RWPE1 (cell line): ENCODE results near the gene PCDHA4.
A peak's percentile ranks its signal among the peaks of the same experiment; 100 is the strongest.
"Not testable (repeated sequence)": the region's sequence is repeated elsewhere in the genome, so short reads cannot be mapped to it uniquely, and the experiment has no call there.

Experiments
- CTCF ChIA-PET: fragments of 350-600 bp; sonication (Branson Sonifier 250); formaldehyde crosslinking; extraction: SDS; loops from one replicate; lab custom pipeline; 2021; lab: Yijun Ruan, JAX
- POLR2A ChIA-PET: fragments of 400-600 bp; formaldehyde crosslinking; extraction: SDS; loops from one replicate; lab custom pipeline; 2020; ENCODE audit warnings: antibody characterized with exemption; ENCODE audit not compliant: low non-redundant PET; lab: Yijun Ruan, JAX
- DNase-seq: peaks from one replicate; pipeline ENCODE4 v3.0.0; 2012; ENCODE audit warnings: low spot score
- H3K27ac ChIP-seq: fragments of 450-650 bp; 2 replicates; pipeline ENCODE4 v1.5.1; 2017
- TF ChIP-seq, protein P1 (sequence below): fragments of 450-650 bp; conservative IDR thresholded peaks from 2 replicates; pipeline ENCODE4 v1.5.1; 2017; ENCODE audit warnings: low read depth, mild to moderate bottlenecking

The PCDHA4 gene

DNA sequence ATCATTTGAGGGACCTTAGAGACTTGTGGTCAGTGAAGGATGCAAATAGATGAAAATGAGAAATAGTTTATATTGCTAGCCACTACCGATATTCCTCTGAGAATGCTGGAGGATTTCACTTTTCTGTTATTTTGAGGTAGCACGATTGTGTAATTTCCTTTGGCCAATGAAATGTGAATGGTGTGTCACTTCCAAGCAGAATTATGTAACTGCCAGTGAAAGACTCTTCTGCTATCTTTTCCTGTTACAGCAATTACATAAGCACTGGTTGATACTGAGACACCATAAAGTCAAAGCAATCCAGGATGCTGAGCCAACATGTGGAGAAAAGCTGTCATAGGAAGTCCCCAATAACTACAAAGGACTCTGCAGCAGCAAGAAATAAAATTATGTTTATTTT lies 15.8 kb upstream of the PCDHA4 start:
- DNase-seq, result no peak
- H3K27ac ChIP-seq, result no peak overlapping the region
- ChIA-PET CTCF (no interaction called here), POLR2A (no interaction called here)
- TF ChIP-seq, protein P1, sequence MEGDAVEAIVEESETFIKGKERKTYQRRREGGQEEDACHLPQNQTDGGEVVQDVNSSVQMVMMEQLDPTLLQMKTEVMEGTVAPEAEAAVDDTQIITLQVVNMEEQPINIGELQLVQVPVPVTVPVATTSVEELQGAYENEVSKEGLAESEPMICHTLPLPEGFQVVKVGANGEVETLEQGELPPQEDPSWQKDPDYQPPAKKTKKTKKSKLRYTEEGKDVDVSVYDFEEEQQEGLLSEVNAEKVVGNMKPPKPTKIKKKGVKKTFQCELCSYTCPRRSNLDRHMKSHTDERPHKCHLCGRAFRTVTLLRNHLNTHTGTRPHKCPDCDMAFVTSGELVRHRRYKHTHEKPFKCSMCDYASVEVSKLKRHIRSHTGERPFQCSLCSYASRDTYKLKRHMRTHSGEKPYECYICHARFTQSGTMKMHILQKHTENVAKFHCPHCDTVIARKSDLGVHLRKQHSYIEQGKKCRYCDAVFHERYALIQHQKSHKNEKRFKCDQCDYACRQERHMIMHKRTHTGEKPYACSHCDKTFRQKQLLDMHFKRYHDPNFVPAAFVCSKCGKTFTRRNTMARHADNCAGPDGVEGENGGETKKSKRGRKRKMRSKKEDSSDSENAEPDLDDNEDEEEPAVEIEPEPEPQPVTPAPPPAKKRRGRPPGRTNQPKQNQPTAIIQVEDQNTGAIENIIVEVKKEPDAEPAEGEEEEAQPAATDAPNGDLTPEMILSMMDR, result no peak

GRCh38 chr5:140794595-140795258 lies 12.1 kb upstream of the PCDHA4 start, which contains the start of gene PCDHA2:
TSS of gene PCDHA2 (plus strand) at chr5:140794852.
- no peak within 1 kb of the TSS for H3K27ac ChIP-seq
- CTCF ChIA-PET, result interaction anchor here (0.6 to 1.0 kb wide), 3 partner anchors 14 to 1244 kb away, joined by 3 to 4 read pairs (median 4); partner anchors contain the start of gene PCDHA8
- TF ChIP-seq, protein P1, result no peak
- DNase-seq, result no peak
- POLR2A ChIA-PET, result no interaction called here

GRCh38 chr5:140795259-140795641 lies 11.6 kb upstream of the PCDHA4 start:
- H3K27ac ChIP-seq, result no peak overlapping the region
- ChIA-PET CTCF (interaction anchor here (0.6 to 1.0 kb wide), 3 partner anchors 14 to 404 kb away, joined by 3 to 5 read pairs (median 4); partner anchors contain the start of genes PCDHA8 and PCDHB11), POLR2A (no interaction called here)
- TF ChIP-seq, protein P1, result no peak; the same call in 1 of the 2 replicates
- peak; percentile 17 for DNase-seq

- POLR2A ChIA-PET, CTCF ChIA-PET, DNase-seq, H3K27ac ChIP-seq: not testable (repeated sequence)
These were observed 10.7 kb upstream of the PCDHA4 start for GRCh38 chr5:140796072-140796717.

- ChIA-PET CTCF (no interaction called here), POLR2A (no interaction called here)
- no peak for DNase-seq
- TF ChIP-seq, protein P1, result no peak
- no peak overlapping the region for H3K27ac ChIP-seq
These were observed 10.2 kb upstream of the PCDHA4 start for GRCh38 chr5:140796718-140797095.

DNA sequence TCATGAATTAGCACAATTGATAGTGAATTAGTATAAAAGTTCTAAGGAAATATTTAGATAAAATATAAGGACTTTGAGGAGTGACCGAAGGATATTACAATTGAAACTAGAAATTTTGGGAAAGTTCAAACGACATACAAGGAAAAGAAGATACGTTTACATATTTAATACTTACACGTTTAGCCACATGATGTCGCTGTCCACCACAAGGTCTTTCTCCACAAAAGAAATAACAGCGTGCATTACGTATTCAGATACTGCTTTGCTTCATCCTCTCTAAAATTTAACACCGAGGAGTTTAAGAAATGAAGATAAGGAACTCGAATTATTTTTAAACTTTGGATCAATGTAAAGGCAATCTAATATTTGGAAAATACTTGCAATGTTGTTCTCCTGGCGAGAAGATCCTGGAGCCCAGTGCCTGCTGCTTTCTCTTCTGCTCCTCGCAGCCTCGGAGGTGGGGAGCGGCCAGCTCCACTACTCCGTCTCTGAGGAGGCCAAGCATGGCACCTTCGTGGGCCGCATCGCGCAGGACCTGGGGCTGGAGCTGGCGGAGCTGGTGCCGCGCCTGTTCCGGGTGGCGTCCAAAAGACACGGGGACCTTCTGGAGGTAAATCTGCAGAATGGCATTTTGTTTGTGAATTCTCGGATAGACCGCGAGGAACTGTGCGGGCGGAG lies 5.9 kb upstream of the PCDHA4 start, which contains the start of gene PCDHA3:
Gene PCDHA3, plus strand, starts transcription at position 242 of the 678 bp plus-strand sequence.
- CTCF ChIA-PET, result no interaction called here
- POLR2A ChIA-PET, result no interaction called here
- no peak within 1 kb of the TSS for H3K27ac ChIP-seq
- DNase-seq, result no peak
- TF ChIP-seq, protein P1, result no peak
